Measurements from ENCODE around the gene ACTR1A.
"Not testable (repeated sequence)": the region's sequence is repeated elsewhere in the genome, so short reads cannot be mapped to it uniquely, and the experiment has no call there.

Gene ACTR1A

GRCh38 chr10:102514487-102515311 is 12.2 kb upstream of the ACTR1A start:
- no peak for DNase-seq

- no peak for DNase-seq
Measured at GRCh38 chr10:102511583-102512274, 9.2 kb upstream of the ACTR1A start.

- DNase-seq: no peak
Measured at GRCh38 chr10:102509387-102509786, 6.9 kb upstream of the ACTR1A start.

- no peak for DNase-seq
Measured at GRCh38 chr10:102508506-102508905, 6.0 kb upstream of the ACTR1A start.

GRCh38 chr10:102507521-102507920 is 5.0 kb upstream of the ACTR1A start:
- no peak for DNase-seq

- no peak for DNase-seq
Measured at GRCh38 chr10:102505462-102506115, 3.1 kb upstream of the ACTR1A start.

GRCh38 chr10:102504976-102505300 is 2.4 kb upstream of the ACTR1A start:
- no peak for DNase-seq

GRCh38 chr10:102504179-102504975 is 1.9 kb upstream of the ACTR1A start:
- DNase-seq: peak; percentile 16

- peak; percentile 96 for DNase-seq
Measured at GRCh38 chr10:102503264-102504178, 1.0 kb upstream of the ACTR1A start, which contains the start of gene SUFU. SUFU (plus strand) TSS chr10:102503972; CDS start chr10:102504153, 181 bp downstream.

GRCh38 chr10:102502029-102502336 is 529 bp downstream of the ACTR1A start:
- DNase-seq: peak; percentile 98

GRCh38 chr10:102501201-102502028 is 1.1 kb downstream of the ACTR1A start:
- no peak for DNase-seq

- not testable (repeated sequence) for DNase-seq
Measured at GRCh38 chr10:102500686-102501085, 1.8 kb downstream of the ACTR1A start.

GRCh38 chr10:102499356-102499755 is 3.2 kb downstream of the ACTR1A start:
- DNase-seq: no peak

- DNase-seq: no peak
Measured at GRCh38 chr10:102497545-102497944, 5.0 kb downstream of the ACTR1A start.

GRCh38 chr10:102493771-102494170 is 8.7 kb downstream of the ACTR1A start:
- no peak for DNase-seq

GRCh38 chr10:102492983-102493382 is 9.5 kb downstream of the ACTR1A start:
- no peak for DNase-seq

- DNase-seq: no peak
Measured at GRCh38 chr10:102492344-102492939, 10.1 kb downstream of the ACTR1A start.

- no peak for DNase-seq
Measured at GRCh38 chr10:102491136-102491535, 11.4 kb downstream of the ACTR1A start.

GRCh38 chr10:102485093-102485784 is 17.3 kb downstream of the ACTR1A start:
- no peak for DNase-seq

GRCh38 chr10:102484021-102484420 is 18.5 kb downstream of the ACTR1A start:
- no peak for DNase-seq

Measured in stimulated activated naive CD4-positive, alpha-beta T cell treated with Interleukin-2 at 50 U/mL for 16 hours (primary cell).